GM20431 (cell line): ENCODE data around the gene SERPINB10.

Experiments used
- in situ Hi-C: fragments of 300-500 bp; cut with MseI, MboI; formaldehyde crosslinking; loops from one replicate; pipeline ENCODE4 v1.15.0; 2020; ENCODE audit warnings: low sequenced_read_pairs; ENCODE audit not compliant: unreplicated experiment

The SERPINB10 gene

GRCh38 chr18:63975628-63976027, 67.9 kb downstream of the SERPINB10 start:
- in situ Hi-C loops = no loop called here

DNA sequence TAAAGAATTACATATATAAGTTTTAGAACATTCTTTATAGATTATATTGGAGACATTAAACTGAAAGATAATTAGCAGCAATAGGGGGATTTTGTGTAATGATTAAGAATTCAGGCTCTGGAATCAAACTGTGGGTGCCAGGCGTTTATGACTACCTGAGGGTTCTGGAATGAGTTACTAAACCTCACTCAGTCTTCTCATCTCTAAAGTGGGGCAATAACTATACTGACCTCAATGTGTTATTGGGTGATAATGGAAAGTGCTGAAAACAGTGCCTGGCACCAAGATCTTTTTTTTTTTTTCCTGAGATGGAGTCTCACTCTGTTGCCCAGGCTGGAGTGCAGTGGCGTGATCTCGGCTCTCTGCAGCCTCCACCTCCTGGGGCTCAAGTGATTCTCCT, 69.3 kb downstream of the SERPINB10 start:
- in situ Hi-C loops = no loop called here

DNA sequence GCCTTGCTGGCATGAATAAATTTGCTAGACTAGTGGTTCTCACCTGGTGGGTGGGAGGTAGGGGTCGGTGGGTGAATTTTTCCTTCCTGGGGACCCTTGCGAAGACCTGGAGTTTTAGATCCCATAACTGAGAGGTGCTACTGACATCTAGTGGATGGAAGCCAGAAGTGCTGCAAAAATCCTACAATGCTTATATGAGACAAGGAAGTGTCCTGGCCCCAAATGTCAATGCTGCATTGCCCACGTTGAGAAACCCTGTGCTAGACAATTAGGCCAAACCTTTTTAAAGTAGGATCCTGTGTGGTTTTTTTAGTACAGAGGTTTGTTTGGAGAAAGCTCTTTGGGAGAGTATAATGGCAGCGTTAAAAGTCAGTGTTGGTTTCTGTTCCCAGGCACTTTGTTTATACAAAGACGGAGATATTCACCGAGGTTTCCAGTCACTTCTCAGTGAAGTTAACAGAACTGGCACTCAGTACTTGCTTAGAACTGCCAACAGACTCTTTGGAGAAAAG, 71.7 kb downstream of the SERPINB10 start:
- in situ Hi-C loops = no loop called here

DNA sequence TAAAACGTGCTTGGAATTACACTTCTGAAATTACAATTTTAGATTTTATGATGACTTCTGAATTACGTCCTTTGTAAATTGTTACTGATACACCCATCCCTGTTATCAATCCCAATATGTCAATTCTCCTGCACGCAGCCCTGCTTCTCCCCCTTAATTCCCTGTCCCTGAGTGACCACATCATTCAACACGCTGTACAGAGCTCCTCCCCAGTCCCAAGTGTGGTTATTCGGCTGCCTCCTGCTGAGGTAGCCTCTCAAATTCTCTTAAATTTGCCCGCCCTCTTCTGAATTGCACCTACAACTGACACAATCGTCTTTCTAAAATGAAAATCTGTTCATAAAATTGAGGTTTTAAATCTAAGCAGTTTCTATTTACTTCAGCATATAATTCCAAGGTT, 72.3 kb downstream of the SERPINB10 start:
- in situ Hi-C loops = no loop called here

DNA sequence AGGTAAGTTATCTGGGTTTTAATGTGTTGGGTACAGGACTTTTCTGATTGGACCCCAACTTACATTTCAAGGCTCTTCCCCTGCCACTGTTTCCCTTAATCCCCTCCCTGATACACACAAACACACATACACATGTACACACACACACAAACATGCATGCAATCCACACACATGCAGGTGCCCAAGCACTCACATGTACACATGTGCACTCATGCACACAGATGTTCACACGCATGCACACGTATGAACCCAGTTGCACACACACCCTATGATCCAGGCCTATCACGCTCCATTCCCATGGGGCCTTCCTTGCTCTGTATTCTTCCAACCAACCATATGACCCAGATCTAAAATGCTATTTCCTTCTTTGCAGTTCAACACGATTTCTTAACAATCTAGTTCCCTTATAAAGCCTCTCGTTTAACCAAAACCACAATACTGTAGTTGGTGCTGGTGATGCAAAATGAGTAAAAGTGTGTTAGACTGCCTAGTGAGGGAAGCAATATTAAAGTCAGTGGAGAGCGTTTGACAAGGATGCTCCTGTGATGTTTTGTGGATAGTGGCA, 73.2 kb downstream of the SERPINB10 start:
- in situ Hi-C loops = no loop called here

GRCh38 chr18:63981719-63982118, 74.0 kb downstream of the SERPINB10 start:
- in situ Hi-C loops = no loop called here

- in situ Hi-C loops = no loop called here
Observed at GRCh38 chr18:63982361-63982760, 74.6 kb downstream of the SERPINB10 start.
